Activated CD8-positive, alpha-beta T cell treated with anti-CD3 and anti-CD28 coated beads, Interleukin-2, amount 10 ng/mL, durations not matched to agents 7 days and 5 days (primary cell): ENCODE data around the gene ATG4D. TPM values are rescaled to one million over a fixed set of nuclear protein-coding genes. Genes with fewer than 3 reads are reported as not detected.
"Not testable (repeated sequence)": the region's sequence is repeated elsewhere in the genome, so short reads cannot be mapped to it uniquely, and the experiment has no call there.

ENCODE experiments used
- ATAC-seq: fragments of 150-1000 bp; cut with Tn5 transposase; one replicate; pipeline ENCODE4 v1.10.0; 2021; ENCODE audit warnings: moderate library complexity
- CTCF ChIA-PET: fragments of 350-600 bp; sonication (Branson Sonifier 250); formaldehyde crosslinking; loops from one replicate; lab custom pipeline; 2021; ENCODE audit warnings: antibody characterized with exemption; lab: Charles Lee
- POLR2A ChIA-PET: fragments of 350-600 bp; sonication (Branson Sonifier 250); formaldehyde crosslinking; loops from one replicate; lab custom pipeline; 2021; ENCODE audit warnings: antibody characterized with exemption; lab: Charles Lee
- DNase-seq: peaks from one replicate; pipeline ENCODE4 v3.0.0-alpha.2; 2020
- H3K27ac Mint-ChIP-seq: one replicate; pipeline ENCODE4 v1.8.0; 2021; ENCODE audit warnings: mild to moderate bottlenecking, mixed read lengths
- H3K27me3 Mint-ChIP-seq: one replicate; pipeline ENCODE4 v1.8.0; 2021; ENCODE audit warnings: low read depth, mixed read lengths
- H3K36me3 Mint-ChIP-seq: one replicate; pipeline ENCODE4 v1.8.0; 2021; ENCODE audit warnings: low read depth, mixed read lengths
- H3K4me1 Mint-ChIP-seq: one replicate; pipeline ENCODE4 v1.8.0; 2021; ENCODE audit warnings: low read depth, mixed read lengths
- H3K4me3 Mint-ChIP-seq: one replicate; pipeline ENCODE4 v1.8.0; 2021; ENCODE audit warnings: mild to moderate bottlenecking, mixed read lengths
- H3K9me3 Mint-ChIP-seq: one replicate; pipeline ENCODE4 v1.8.0; 2022; ENCODE audit warnings: mixed read lengths; ENCODE audit not compliant: insufficient read depth
- total RNA-seq, 2 experiments: library from RNA; stranded (reverse); gene quantifications; one replicate each; pipeline ENCODE4 v1.2.3, GENCODE V29; 2021

The ATG4D gene
- total RNA-seq, 2 experiments from 2014 or later: 46.1 to 46.9 TPM

GRCh38 chr19:10520652-10521318 is 22.9 kb upstream of the ATG4D start:
- Mint-ChIP-seq H3K4me3 (no peak overlapping the region), H3K4me1 (peaks cover 27% of the 10 kb centered on the region), H3K9me3 (no peaks in the 10 kb centered on the region), H3K36me3 (no peaks in the 10 kb centered on the region), H3K27me3 (peaks cover 31% of the 10 kb centered on the region), H3K27ac (no peak overlapping the region)
- POLR2A ChIA-PET: no interaction called here
- ATAC-seq: no peak
- CTCF ChIA-PET: no interaction called here
- DNase-seq: no peak

GRCh38 chr19:10521461-10522171 is 22.1 kb upstream of the ATG4D start:
- Mint-ChIP-seq H3K4me1 (peaks cover 25% of the 10 kb centered on the region), H3K4me3 (no peak overlapping the region), H3K36me3 (no peaks in the 10 kb centered on the region), H3K27me3 (peaks cover 26% of the 10 kb centered on the region), H3K9me3 (no peaks in the 10 kb centered on the region), H3K27ac (no peak overlapping the region)
- ChIA-PET CTCF (interaction anchor here (0.8 to 1.1 kb wide), 3 partner anchors 16 to 20 kb away, joined by 3 to 4 read pairs (median 3); no protein-coding TSS in a partner anchor), POLR2A (interaction anchor here (0.7 kb wide), 1 partner anchor 11 kb away, joined by 3 read pairs; no protein-coding TSS in a partner anchor)
- DNase-seq (no peak), ATAC-seq (no peak)

- Mint-ChIP-seq H3K36me3 (no peaks in the 10 kb centered on the region), H3K9me3 (no peaks in the 10 kb centered on the region), H3K4me1 (peaks cover 16% of the 10 kb centered on the region), H3K27me3 (peaks cover 18% of the 10 kb centered on the region), H3K4me3 (no peak overlapping the region), H3K27ac (no peak overlapping the region)
- ATAC-seq: no peak
- CTCF ChIA-PET: interaction anchor here (0.6 to 1.1 kb wide), 4 partner anchors 15 to 49 kb away, joined by 3 to 4 read pairs (median 3); no protein-coding TSS in a partner anchor
- POLR2A ChIA-PET: no interaction called here
- DNase-seq: no peak
Observed at GRCh38 chr19:10523135-10523636, 20.5 kb upstream of the ATG4D start.

GRCh38 chr19:10525636-10526035 is 18.1 kb upstream of the ATG4D start:
- ATAC-seq (no peak), DNase-seq (no peak)
- CTCF ChIA-PET: interaction anchor here (1.0 to 1.1 kb wide), 2 partner anchors 11 to 42 kb away, joined by 3 read pairs; no protein-coding TSS in a partner anchor
- Mint-ChIP-seq H3K36me3 (no peaks in the 10 kb centered on the region), H3K4me1 (no peaks in the 10 kb centered on the region), H3K27ac (no peak overlapping the region), H3K9me3 (no peaks in the 10 kb centered on the region), H3K4me3 (no peak overlapping the region), H3K27me3 (peaks cover 2% of the 10 kb centered on the region)
- POLR2A ChIA-PET: no interaction called here

GRCh38 chr19:10526887-10527286 is 16.8 kb upstream of the ATG4D start:
- not testable (repeated sequence) for H3K9me3 Mint-ChIP-seq
- CTCF ChIA-PET: interaction anchor here (0.9 kb wide), 1 partner anchor 49 kb away, joined by 3 read pairs; no protein-coding TSS in a partner anchor

GRCh38 chr19:10532457-10532856 is 11.2 kb upstream of the ATG4D start:
- ATAC-seq (no peak), DNase-seq (no peak)
- ChIA-PET POLR2A (no interaction called here), CTCF (interaction anchor here (0.9 to 1.4 kb wide), 2 partner anchors 9 to 26 kb away, joined by 3 to 4 read pairs; no protein-coding TSS in a partner anchor)
- Mint-ChIP-seq H3K4me3 (no peak overlapping the region), H3K4me1 (no peaks in the 10 kb centered on the region), H3K27me3 (peaks cover 5% of the 10 kb centered on the region), H3K9me3 (peaks cover 8% of the 10 kb centered on the region), H3K36me3 (peaks cover 4% of the 10 kb centered on the region), H3K27ac (no peak overlapping the region)

More at GRCh38 chr19:10526887-10527286, 16.8 kb upstream of the ATG4D start:
- H3K27ac Mint-ChIP-seq, POLR2A ChIA-PET, DNase-seq, H3K4me3 Mint-ChIP-seq, ATAC-seq, H3K36me3 Mint-ChIP-seq, H3K27me3 Mint-ChIP-seq, H3K4me1 Mint-ChIP-seq: not testable (repeated sequence)

GRCh38 chr19:10533646-10534386 is 9.9 kb upstream of the ATG4D start:
- peaks cover 8% of the 10 kb centered on the region for H3K9me3 Mint-ChIP-seq
- CTCF ChIA-PET: no interaction called here
- no peak overlapping the region for H3K4me3 Mint-ChIP-seq
- peaks cover 4% of the 10 kb centered on the region for H3K36me3 Mint-ChIP-seq
- peaks cover 12% of the 10 kb centered on the region for H3K27me3 Mint-ChIP-seq
- H3K27ac Mint-ChIP-seq: no peak overlapping the region
- no peak for ATAC-seq
- DNase-seq: no peak
- peaks cover 5% of the 10 kb centered on the region for H3K4me1 Mint-ChIP-seq
- POLR2A ChIA-PET: no interaction called here

GRCh38 chr19:10535613-10536012 is 8.1 kb upstream of the ATG4D start:
- H3K4me3 Mint-ChIP-seq: no peak overlapping the region
- POLR2A ChIA-PET: no interaction called here

GRCh38 chr19:10537668-10538067 is 6.0 kb upstream of the ATG4D start:
- POLR2A ChIA-PET: no interaction called here

More at GRCh38 chr19:10535613-10536012, 8.1 kb upstream of the ATG4D start:
- H3K27me3 Mint-ChIP-seq: peaks cover 19% of the 10 kb centered on the region
- CTCF ChIA-PET: interaction anchor here (1.0 to 1.2 kb wide), 3 partner anchors 10 to 46 kb away, joined by 3 read pairs; no protein-coding TSS in a partner anchor
- DNase-seq (no peak), ATAC-seq (no peak)
- peaks cover 4% of the 10 kb centered on the region for H3K36me3 Mint-ChIP-seq
- peaks cover 9% of the 10 kb centered on the region for H3K4me1 Mint-ChIP-seq
- no peak overlapping the region for H3K27ac Mint-ChIP-seq
- H3K9me3 Mint-ChIP-seq: peaks cover 8% of the 10 kb centered on the region

GRCh38 chr19:10538204-10538983 is 5.3 kb upstream of the ATG4D start:
- ChIA-PET CTCF (interaction anchor here (0.7 to 1.0 kb wide), 2 partner anchors 16 to 60 kb away, joined by 4 read pairs; no protein-coding TSS in a partner anchor), POLR2A (no interaction called here)
- H3K4me1 Mint-ChIP-seq: peaks cover 12% of the 10 kb centered on the region

More at GRCh38 chr19:10537668-10538067, 6.0 kb upstream of the ATG4D start:
- CTCF ChIA-PET: interaction anchor here (0.7 to 1.0 kb wide), 3 partner anchors 15 to 59 kb away, joined by 3 to 4 read pairs (median 4); no protein-coding TSS in a partner anchor
- Mint-ChIP-seq H3K9me3 (peaks cover 2% of the 10 kb centered on the region), H3K36me3 (no peaks in the 10 kb centered on the region), H3K27ac (no peak overlapping the region), H3K4me1 (peaks cover 9% of the 10 kb centered on the region), H3K4me3 (no peak overlapping the region), H3K27me3 (peaks cover 19% of the 10 kb centered on the region)
- no peak for DNase-seq
- ATAC-seq: no peak

More at GRCh38 chr19:10538204-10538983, 5.3 kb upstream of the ATG4D start:
- Mint-ChIP-seq H3K4me3 (no peak overlapping the region), H3K27ac (no peak overlapping the region), H3K27me3 (peaks cover 19% of the 10 kb centered on the region), H3K9me3 (no peaks in the 10 kb centered on the region), H3K36me3 (no peaks in the 10 kb centered on the region)
- DNase-seq: no peak
- no peak for ATAC-seq
